ENCODE measurements around the gene ELOF1. TPM values are rescaled to one million over a fixed set of nuclear protein-coding genes. Genes with fewer than 3 reads are reported as not detected.

Gene ELOF1
- total and polyA plus RNA-seq, 2 experiments from 2014 or later, result 30.3 to 72.6 TPM

GRCh38 chr19:11547929-11548700, 10.9 kb downstream of the ELOF1 start:
- H2AFZ ChIP-seq, result no peak overlapping the region
- H3K27ac ChIP-seq, result no peak overlapping the region
- H3K4me1 ChIP-seq (ENCODE audit: insufficient read depth), result no peaks in the 10 kb centered on the region
- no peaks in the 10 kb centered on the region for H4K20me1 ChIP-seq (ENCODE audit: insufficient read depth, poor library complexity, severe bottlenecking)
- no peak overlapping the region for H3K4me3 ChIP-seq
- no peaks in the 10 kb centered on the region for H3K79me2 ChIP-seq
- no peak overlapping the region for H3K4me2 ChIP-seq
- no peaks in the 10 kb centered on the region for H3K9me3 ChIP-seq (ENCODE audit: low read depth)
- 93% methylated on average over 14 of the region's 14 CpGs for WGBS (ENCODE audit: low lambda C conversion rate, missing lambda C conversion rate)
- no peaks in the 10 kb centered on the region for H3K27me3 ChIP-seq
- DNase-seq (ENCODE audit: low spot score), result no peak
- H3K36me3 ChIP-seq (replicated peaks; ENCODE audit: insufficient read depth, low read depth), result no peaks in the 10 kb centered on the region
- TF ChIP-seq EZH2phosphoT487 (IDR thresholded peaks at IDR 0.05; ENCODE audit: low read depth, severe bottlenecking, unreplicated experiment) (no peak), EZH2 (IDR thresholded peaks at IDR 0.05; ENCODE audit: borderline replicate concordance) (no peak), CTCF (IDR thresholded peaks at IDR 0.05; ENCODE audit: poor library complexity) (no peak)
- no peaks in the 10 kb centered on the region for H3K9me2 ChIP-seq (replicated peaks; ENCODE audit: insufficient read depth)

GRCh38 chr19:11541238-11541637, 17.8 kb downstream of the ELOF1 start:
- H3K4me2 ChIP-seq, result no peak overlapping the region
- H3K36me3 ChIP-seq (replicated peaks; ENCODE audit: insufficient read depth, low read depth), result no peaks in the 10 kb centered on the region
- DNase-seq (ENCODE audit: low spot score), result no peak
- H3K4me1 ChIP-seq (ENCODE audit: insufficient read depth), result peaks cover 13% of the 10 kb centered on the region
- TF ChIP-seq EZH2phosphoT487 (IDR thresholded peaks at IDR 0.05; ENCODE audit: low read depth, severe bottlenecking, unreplicated experiment), result no peak
- TF ChIP-seq CTCF (IDR thresholded peaks at IDR 0.05; ENCODE audit: poor library complexity), result no peak
- no peak for TF ChIP-seq EZH2 (IDR thresholded peaks at IDR 0.05; ENCODE audit: borderline replicate concordance)
- 84% methylated on average over 3 of the region's 3 CpGs for WGBS (ENCODE audit: low lambda C conversion rate, missing lambda C conversion rate)
- H3K27me3 ChIP-seq, result no peaks in the 10 kb centered on the region
- H3K9me2 ChIP-seq (replicated peaks; ENCODE audit: insufficient read depth), result no peaks in the 10 kb centered on the region
- H2AFZ ChIP-seq, result no peak overlapping the region
- no peaks in the 10 kb centered on the region for H4K20me1 ChIP-seq (ENCODE audit: insufficient read depth, poor library complexity, severe bottlenecking)
- H3K27ac ChIP-seq, result no peak overlapping the region
- no peak overlapping the region for H3K4me3 ChIP-seq
- no peaks in the 10 kb centered on the region for H3K79me2 ChIP-seq
- no peaks in the 10 kb centered on the region for H3K9me3 ChIP-seq (ENCODE audit: low read depth)

- Histone ChIP-seq H3K9me3 (ENCODE audit: low read depth) (no peaks in the 10 kb centered on the region), H3K79me2 (no peaks in the 10 kb centered on the region), H3K9me2 (replicated peaks; ENCODE audit: insufficient read depth) (no peaks in the 10 kb centered on the region), H2AFZ (no peak overlapping the region), H3K4me2 (no peak overlapping the region), H4K20me1 (ENCODE audit: insufficient read depth, poor library complexity, severe bottlenecking) (no peaks in the 10 kb centered on the region), H3K36me3 (replicated peaks; ENCODE audit: insufficient read depth, low read depth) (no peaks in the 10 kb centered on the region), H3K27ac (no peak overlapping the region), H3K27me3 (no peaks in the 10 kb centered on the region), H3K4me1 (ENCODE audit: insufficient read depth) (peaks cover 14% of the 10 kb centered on the region), H3K4me3 (no peak overlapping the region)
- DNase-seq (ENCODE audit: low spot score), result no peak
- 90% methylated on average over 3 of the region's 5 CpGs for WGBS (ENCODE audit: low lambda C conversion rate, missing lambda C conversion rate)
- no peak for TF ChIP-seq EZH2phosphoT487 (IDR thresholded peaks at IDR 0.05; ENCODE audit: low read depth, severe bottlenecking, unreplicated experiment)
- no peak for TF ChIP-seq CTCF (IDR thresholded peaks at IDR 0.05; ENCODE audit: poor library complexity)
- no peak for TF ChIP-seq EZH2 (IDR thresholded peaks at IDR 0.05; ENCODE audit: borderline replicate concordance)
Observed at GRCh38 chr19:11540645-11541044, 18.4 kb downstream of the ELOF1 start.

Data from hepatocyte (in vitro differentiated cells).